DOHH2 (cell line): ENCODE measurements around the gene NCKAP5.

Experiments
- H3F3A ChIP-seq: fragments of 200-600 bp; sonication (generic), shearing (Covaris generic); 2 replicates; pipeline ENCODE4 v1.6.0; 2016; ENCODE audit warnings: antibody characterized with exemption, mild to moderate bottlenecking; ENCODE audit not compliant: control insufficient read depth, insufficient read depth
- H3K27ac ChIP-seq: fragments of 200-600 bp; sonication (generic); 2 replicates; pipeline ENCODE4 v1.5.1; 2014; ENCODE audit warnings: low read depth, mild to moderate bottlenecking, low read length, moderate library complexity
- H3K27me3 ChIP-seq: fragments of 200-600 bp; sonication (generic); 2 replicates; pipeline ENCODE4 v1.6.1; 2014; ENCODE audit warnings: mild to moderate bottlenecking, low read length, mixed read lengths; ENCODE audit not compliant: control insufficient read depth
- H3K36me3 ChIP-seq: fragments of 200-600 bp; sonication (generic); 2 replicates; pipeline ENCODE4 v1.6.1; 2014; ENCODE audit warnings: mild to moderate bottlenecking, low read length, moderate library complexity, mixed read lengths; ENCODE audit not compliant: control insufficient read depth
- H3K4me1 ChIP-seq: fragments of 200-600 bp; sonication (generic); 2 replicates; pipeline ENCODE4 v1.6.1; 2014; ENCODE audit warnings: mild to moderate bottlenecking, low read length, mixed read lengths; ENCODE audit not compliant: control insufficient read depth
- H3K4me2 ChIP-seq: fragments of 200-600 bp; sonication (generic); 2 replicates; pipeline ENCODE4 v1.6.0; 2014; ENCODE audit warnings: mild to moderate bottlenecking, low read length, moderate library complexity
- H3K4me3 ChIP-seq: fragments of 200-600 bp; sonication (generic); 2 replicates; pipeline ENCODE4 v1.5.1; 2014; ENCODE audit warnings: mild to moderate bottlenecking, low read length, mixed read lengths
- H3K79me2 ChIP-seq: fragments of 200-600 bp; sonication (generic); 2 replicates; pipeline ENCODE4 v1.6.1; 2014; ENCODE audit warnings: mild to moderate bottlenecking, low read length, mixed read lengths; ENCODE audit not compliant: control insufficient read depth
- H3K9me2 ChIP-seq: fragments of 200-600 bp; sonication (generic); replicated peaks from 2 replicates; pipeline ENCODE4 v1.6.1; 2014; ENCODE audit warnings: mild to moderate bottlenecking, low read length, mixed read lengths; ENCODE audit not compliant: control insufficient read depth
- H3K9me3 ChIP-seq: fragments of 200-600 bp; sonication (generic); 2 replicates; pipeline ENCODE4 v1.6.1; 2014; ENCODE audit warnings: antibody characterized with exemption, low read length, mixed read lengths; ENCODE audit not compliant: control insufficient read depth, insufficient read depth
- H4K20me1 ChIP-seq: fragments of 200-600 bp; sonication (generic); 2 replicates; pipeline ENCODE4 v1.6.0; 2014; ENCODE audit warnings: low read depth, mild to moderate bottlenecking, antibody characterized with exemption, low read length, moderate library complexity; ENCODE audit not compliant: control insufficient read depth, insufficient read depth
- EZH2phosphoT487 ChIP-seq: fragments of 200-600 bp; sonication (generic); IDR thresholded peaks from 2 replicates; pipeline ENCODE4 v1.6.1; 2017; ENCODE audit warnings: borderline replicate concordance, mild to moderate bottlenecking, antibody characterized with exemption, low read length, moderate library complexity, mixed read lengths
- TF ChIP-seq, protein P1 (sequence below): fragments of 200-600 bp; sonication (generic); IDR thresholded peaks from one replicate; pipeline ENCODE4 v1.5.1; 2014; ENCODE audit warnings: antibody characterized with exemption, mild to moderate bottlenecking, low read depth, low read length; ENCODE audit not compliant: poor library complexity, severe bottlenecking

The NCKAP5 gene

DNA sequence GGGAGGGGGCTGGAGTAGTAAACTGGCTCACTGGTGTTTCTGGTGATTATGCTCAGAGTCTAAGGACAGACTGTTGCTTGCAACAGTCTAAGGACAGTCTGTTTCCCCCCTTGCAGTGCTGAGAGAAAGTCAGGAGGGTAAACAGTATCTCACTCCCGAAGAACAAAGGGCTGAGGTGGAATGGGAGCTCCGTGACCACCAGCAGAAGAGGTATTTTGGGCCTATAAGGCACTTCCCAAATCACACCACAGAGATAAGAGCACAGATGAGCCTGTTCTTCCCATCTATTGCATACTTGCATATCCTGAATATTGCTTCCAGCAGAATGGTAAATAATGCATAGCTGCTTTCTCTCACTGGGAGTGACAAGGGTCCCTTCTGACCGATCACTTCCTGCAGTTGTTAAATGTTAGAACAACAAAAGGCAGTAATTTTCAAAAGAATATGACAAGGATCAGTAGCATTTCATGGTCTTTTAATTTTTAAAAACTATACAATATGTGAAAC lies 737.9 kb downstream of the NCKAP5 start:
- H3K4me2 ChIP-seq: no peak overlapping the region
- H3K79me2 ChIP-seq: no peaks in the 10 kb centered on the region
- H3K27me3 ChIP-seq: no peaks in the 10 kb centered on the region
- no peaks in the 10 kb centered on the region for H3K36me3 ChIP-seq
- no peak overlapping the region for H3K4me3 ChIP-seq
- H3K4me1 ChIP-seq: no peaks in the 10 kb centered on the region
- H3K9me3 ChIP-seq: no peaks in the 10 kb centered on the region; the same call in 1 of the 2 replicates
- TF ChIP-seq EZH2phosphoT487: no peak
- TF ChIP-seq, protein P1, sequence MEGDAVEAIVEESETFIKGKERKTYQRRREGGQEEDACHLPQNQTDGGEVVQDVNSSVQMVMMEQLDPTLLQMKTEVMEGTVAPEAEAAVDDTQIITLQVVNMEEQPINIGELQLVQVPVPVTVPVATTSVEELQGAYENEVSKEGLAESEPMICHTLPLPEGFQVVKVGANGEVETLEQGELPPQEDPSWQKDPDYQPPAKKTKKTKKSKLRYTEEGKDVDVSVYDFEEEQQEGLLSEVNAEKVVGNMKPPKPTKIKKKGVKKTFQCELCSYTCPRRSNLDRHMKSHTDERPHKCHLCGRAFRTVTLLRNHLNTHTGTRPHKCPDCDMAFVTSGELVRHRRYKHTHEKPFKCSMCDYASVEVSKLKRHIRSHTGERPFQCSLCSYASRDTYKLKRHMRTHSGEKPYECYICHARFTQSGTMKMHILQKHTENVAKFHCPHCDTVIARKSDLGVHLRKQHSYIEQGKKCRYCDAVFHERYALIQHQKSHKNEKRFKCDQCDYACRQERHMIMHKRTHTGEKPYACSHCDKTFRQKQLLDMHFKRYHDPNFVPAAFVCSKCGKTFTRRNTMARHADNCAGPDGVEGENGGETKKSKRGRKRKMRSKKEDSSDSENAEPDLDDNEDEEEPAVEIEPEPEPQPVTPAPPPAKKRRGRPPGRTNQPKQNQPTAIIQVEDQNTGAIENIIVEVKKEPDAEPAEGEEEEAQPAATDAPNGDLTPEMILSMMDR: no peak
- no peak overlapping the region for H3K27ac ChIP-seq
- H4K20me1 ChIP-seq: no peaks in the 10 kb centered on the region
- H3F3A ChIP-seq: no peaks in the 10 kb centered on the region
- H3K9me2 ChIP-seq: no peaks in the 10 kb centered on the region

DNA sequence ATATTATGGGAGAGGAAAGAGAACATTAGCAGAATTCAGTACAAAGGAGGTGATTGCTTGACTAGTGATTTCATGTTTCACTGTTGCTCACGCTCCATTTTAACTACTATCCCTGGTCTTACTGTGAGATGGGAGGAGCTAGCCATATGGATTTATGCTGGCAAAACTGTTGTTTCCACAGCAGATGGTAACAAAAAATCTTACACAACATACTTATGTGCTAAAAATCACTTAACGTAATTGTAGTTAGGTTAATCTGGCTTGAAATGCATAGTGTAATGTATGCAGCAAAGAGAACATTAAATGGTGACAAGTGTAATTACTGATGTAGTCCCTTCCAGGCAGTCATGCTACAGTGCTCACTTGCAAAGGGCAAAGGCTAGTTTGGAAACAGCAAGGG lies 742.7 kb downstream of the NCKAP5 start:
- TF ChIP-seq, protein P1: no peak
- TF ChIP-seq EZH2phosphoT487: no peak

GRCh38 chr2:132824716-132825115 lies 743.5 kb downstream of the NCKAP5 start:
- TF ChIP-seq, protein P1: no peak
- no peak for TF ChIP-seq EZH2phosphoT487
- no peak overlapping the region for H3K4me2 ChIP-seq

More for the DNA sequence above, 742.7 kb downstream of the NCKAP5 start:
- Histone ChIP-seq H3K27ac (no peak overlapping the region), H3F3A (no peaks in the 10 kb centered on the region), H3K9me3 (no peaks in the 10 kb centered on the region), H3K79me2 (no peaks in the 10 kb centered on the region), H3K36me3 (no peaks in the 10 kb centered on the region), H3K9me2 (no peaks in the 10 kb centered on the region), H4K20me1 (no peaks in the 10 kb centered on the region), H3K4me2 (no peak overlapping the region), H3K27me3 (no peaks in the 10 kb centered on the region), H3K4me3 (no peak overlapping the region), H3K4me1 (no peaks in the 10 kb centered on the region)

GRCh38 chr2:132816234-132816633 lies 752.0 kb downstream of the NCKAP5 start:
- no peak overlapping the region for H3K4me3 ChIP-seq
- no peaks in the 10 kb centered on the region for H3K9me2 ChIP-seq
- TF ChIP-seq, protein P1: no peak
- TF ChIP-seq EZH2phosphoT487: no peak
- H3K36me3 ChIP-seq: no peaks in the 10 kb centered on the region
- no peaks in the 10 kb centered on the region for H3F3A ChIP-seq
- H3K27ac ChIP-seq: no peak overlapping the region
- no peaks in the 10 kb centered on the region for H3K27me3 ChIP-seq
- H3K79me2 ChIP-seq: no peaks in the 10 kb centered on the region
- H4K20me1 ChIP-seq: no peaks in the 10 kb centered on the region
- H3K4me2 ChIP-seq: no peak overlapping the region
- no peaks in the 10 kb centered on the region for H3K4me1 ChIP-seq
- no peaks in the 10 kb centered on the region for H3K9me3 ChIP-seq

More at GRCh38 chr2:132824716-132825115, 743.5 kb downstream of the NCKAP5 start:
- no peaks in the 10 kb centered on the region for H3K9me3 ChIP-seq
- no peaks in the 10 kb centered on the region for H3F3A ChIP-seq
- H4K20me1 ChIP-seq: no peaks in the 10 kb centered on the region
- H3K79me2 ChIP-seq: no peaks in the 10 kb centered on the region
- no peaks in the 10 kb centered on the region for H3K4me1 ChIP-seq
- H3K4me3 ChIP-seq: no peak overlapping the region
- no peaks in the 10 kb centered on the region for H3K36me3 ChIP-seq
- H3K9me2 ChIP-seq: no peaks in the 10 kb centered on the region
- no peaks in the 10 kb centered on the region for H3K27me3 ChIP-seq
- H3K27ac ChIP-seq: no peak overlapping the region
